KMS-11 (cell line): Measurements from ENCODE around the gene TPGS2.

ENCODE experiments used
- H2AFZ ChIP-seq: fragments of 200-600 bp; sonication (generic); 2 replicates; pipeline ENCODE4 v1.6.1; 2016; ENCODE audit warnings: antibody characterized with exemption, mixed run types, low read depth
- H3K27ac ChIP-seq: fragments of 200-600 bp; sonication (generic); 2 replicates; pipeline ENCODE4 v1.6.1; 2016; ENCODE audit warnings: mild to moderate bottlenecking, mixed run types
- H3K27me3 ChIP-seq: fragments of 200-600 bp; sonication (generic); 2 replicates; pipeline ENCODE4 v1.6.1; 2017; ENCODE audit warnings: mild to moderate bottlenecking, low read depth, mixed run types, moderate library complexity; ENCODE audit not compliant: insufficient read depth
- H3K36me3 ChIP-seq: fragments of 200-600 bp; sonication (generic); 2 replicates; pipeline ENCODE4 v1.6.1; 2017; ENCODE audit warnings: mild to moderate bottlenecking, mixed run types; ENCODE audit not compliant: insufficient read depth
- H3K4me1 ChIP-seq: fragments of 200-600 bp; sonication (generic); 2 replicates; pipeline ENCODE4 v1.6.1; 2016; ENCODE audit warnings: mild to moderate bottlenecking, low read depth, mixed run types; ENCODE audit not compliant: poor library complexity, severe bottlenecking
- H3K4me2 ChIP-seq: fragments of 200-600 bp; sonication (generic); 2 replicates; pipeline ENCODE4 v1.7.0; 2016; ENCODE audit warnings: mild to moderate bottlenecking, mixed run types
- H3K4me3 ChIP-seq: fragments of 200-600 bp; sonication (generic); IDR thresholded peaks from 2 replicates; pipeline ENCODE4 v1.6.1; 2017; ENCODE audit warnings: low read depth, low read length, mixed read lengths; ENCODE audit not compliant: insufficient read depth
- H3K79me2 ChIP-seq: fragments of 200-600 bp; sonication (generic); 2 replicates; pipeline ENCODE4 v1.6.1; 2016; ENCODE audit warnings: low read depth, mixed run types; ENCODE audit not compliant: insufficient read depth
- H3K9ac ChIP-seq: fragments of 200-600 bp; sonication (generic); 2 replicates; pipeline ENCODE4 v1.6.1; 2016; ENCODE audit warnings: mild to moderate bottlenecking, mixed run types
- H4K20me1 ChIP-seq: fragments of 200-600 bp; sonication (generic); 2 replicates; pipeline ENCODE4 v1.6.1; 2016; ENCODE audit warnings: mild to moderate bottlenecking, mixed run types; ENCODE audit not compliant: insufficient read depth
- TF ChIP-seq, protein P1 (sequence below): fragments of 200-600 bp; sonication (generic); conservative IDR thresholded peaks from 2 replicates; pipeline ENCODE4 v1.6.1; 2017; ENCODE audit warnings: low read depth, mild to moderate bottlenecking, antibody characterized with exemption, low read length, moderate library complexity, mixed read lengths

The TPGS2 gene

GRCh38 chr18:36808681-36809080 lies 20.1 kb downstream of the TPGS2 start:
- H3K27me3 ChIP-seq: no peaks in the 10 kb centered on the region
- H3K4me3 ChIP-seq: no peak overlapping the region
- no peak overlapping the region for H3K4me2 ChIP-seq
- peaks cover 4% of the 10 kb centered on the region for H3K4me1 ChIP-seq
- no peak overlapping the region for H3K27ac ChIP-seq
- no peak overlapping the region for H3K9ac ChIP-seq
- TF ChIP-seq, protein P1, sequence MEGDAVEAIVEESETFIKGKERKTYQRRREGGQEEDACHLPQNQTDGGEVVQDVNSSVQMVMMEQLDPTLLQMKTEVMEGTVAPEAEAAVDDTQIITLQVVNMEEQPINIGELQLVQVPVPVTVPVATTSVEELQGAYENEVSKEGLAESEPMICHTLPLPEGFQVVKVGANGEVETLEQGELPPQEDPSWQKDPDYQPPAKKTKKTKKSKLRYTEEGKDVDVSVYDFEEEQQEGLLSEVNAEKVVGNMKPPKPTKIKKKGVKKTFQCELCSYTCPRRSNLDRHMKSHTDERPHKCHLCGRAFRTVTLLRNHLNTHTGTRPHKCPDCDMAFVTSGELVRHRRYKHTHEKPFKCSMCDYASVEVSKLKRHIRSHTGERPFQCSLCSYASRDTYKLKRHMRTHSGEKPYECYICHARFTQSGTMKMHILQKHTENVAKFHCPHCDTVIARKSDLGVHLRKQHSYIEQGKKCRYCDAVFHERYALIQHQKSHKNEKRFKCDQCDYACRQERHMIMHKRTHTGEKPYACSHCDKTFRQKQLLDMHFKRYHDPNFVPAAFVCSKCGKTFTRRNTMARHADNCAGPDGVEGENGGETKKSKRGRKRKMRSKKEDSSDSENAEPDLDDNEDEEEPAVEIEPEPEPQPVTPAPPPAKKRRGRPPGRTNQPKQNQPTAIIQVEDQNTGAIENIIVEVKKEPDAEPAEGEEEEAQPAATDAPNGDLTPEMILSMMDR: no peak
- no peak overlapping the region for H2AFZ ChIP-seq
- no peaks in the 10 kb centered on the region; the same call in 1 of the 2 replicates for H3K36me3 ChIP-seq
- peaks cover 6% of the 10 kb centered on the region; the same call in 1 of the 2 replicates for H4K20me1 ChIP-seq
- no peaks in the 10 kb centered on the region for H3K79me2 ChIP-seq

- Histone ChIP-seq H2AFZ (no peak overlapping the region), H3K4me1 (peaks cover 4% of the 10 kb centered on the region), H3K4me3 (no peak overlapping the region), H3K36me3 (no peaks in the 10 kb centered on the region; the same call in 1 of the 2 replicates), H3K79me2 (no peaks in the 10 kb centered on the region), H3K4me2 (no peak overlapping the region), H3K27ac (no peak overlapping the region), H3K9ac (no peak overlapping the region), H4K20me1 (peaks cover 6% of the 10 kb centered on the region; the same call in 1 of the 2 replicates), H3K27me3 (no peaks in the 10 kb centered on the region)
- TF ChIP-seq, protein P1: no peak
These were observed 23.7 kb downstream of the TPGS2 start for GRCh38 chr18:36805105-36805504.

DNA sequence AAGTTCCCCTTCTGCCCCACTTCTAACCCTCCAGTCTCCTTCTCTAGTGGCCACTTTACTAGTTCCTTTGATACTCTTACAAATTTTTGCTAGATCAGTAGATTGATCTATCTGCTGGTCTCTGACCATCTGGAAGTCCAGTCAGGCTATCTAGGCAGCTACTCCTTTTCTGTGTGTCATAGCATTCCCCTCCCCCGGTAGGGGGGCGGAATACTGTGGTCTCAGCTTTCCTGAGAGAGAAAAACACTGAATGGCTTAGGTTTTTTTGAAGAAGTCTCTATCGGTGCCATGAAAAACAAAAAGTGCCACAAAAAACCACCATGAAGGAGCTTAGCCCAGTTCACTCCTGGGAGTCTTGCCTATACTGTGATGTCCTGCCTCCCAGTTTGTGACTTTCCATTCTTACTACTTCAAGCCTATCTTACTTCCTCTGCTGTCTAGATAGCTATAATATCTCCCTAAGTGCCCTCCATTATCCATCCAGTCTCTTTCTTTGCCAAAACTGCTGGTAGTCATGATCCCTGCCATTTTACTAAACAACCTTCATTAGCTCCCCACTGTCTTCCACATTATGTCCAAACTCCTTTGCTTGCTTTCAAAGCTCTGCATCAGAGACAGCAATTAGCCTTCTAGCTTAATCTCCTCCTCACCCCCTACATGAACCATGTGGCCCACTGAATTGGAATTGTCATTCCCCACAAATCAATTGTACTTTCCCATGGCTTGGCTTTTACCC lies 29.9 kb downstream of the TPGS2 start:
- no peak overlapping the region for H3K4me2 ChIP-seq

GRCh38 chr18:36792634-36793283 lies 36.0 kb downstream of the TPGS2 start:
- H3K27me3 ChIP-seq: no peaks in the 10 kb centered on the region
- H2AFZ ChIP-seq: no peak overlapping the region
- H3K36me3 ChIP-seq: 0 out of 2 replicates have a peak, but pooled peaks cover 9% of the 10 kb centered on the region
- no peaks in the 10 kb centered on the region for H3K79me2 ChIP-seq
- no peaks in the 10 kb centered on the region for H3K4me1 ChIP-seq
- H4K20me1 ChIP-seq: no peaks in the 10 kb centered on the region
- no peak overlapping the region for H3K4me3 ChIP-seq
- TF ChIP-seq, protein P1: no peak
- no peak overlapping the region for H3K27ac ChIP-seq
- no peak overlapping the region for H3K4me2 ChIP-seq
- no peak overlapping the region for H3K9ac ChIP-seq

More for the DNA sequence above, 29.9 kb downstream of the TPGS2 start:
- H3K4me1 ChIP-seq: no peaks in the 10 kb centered on the region
- H3K27ac ChIP-seq: no peak overlapping the region
- no peak overlapping the region for H3K9ac ChIP-seq
- TF ChIP-seq, protein P1: no peak
- no peaks in the 10 kb centered on the region for H4K20me1 ChIP-seq
- peaks cover 2% of the 10 kb centered on the region; the same call in 1 of the 2 replicates for H3K36me3 ChIP-seq
- H3K4me3 ChIP-seq: no peak overlapping the region
- H3K27me3 ChIP-seq: no peaks in the 10 kb centered on the region
- no peak overlapping the region for H2AFZ ChIP-seq
- no peaks in the 10 kb centered on the region for H3K79me2 ChIP-seq
